ENCODE results near the gene CDC6.

The CDC6 gene

GRCh38 chr17:40306395-40306794, 18.7 kb downstream of the CDC6 start:
- no peak for DNase-seq (ENCODE audit: low read depth)
- TF ChIP-seq CTCF (IDR thresholded peaks at IDR 0.05; ENCODE audit: low read length, missing control alignments), result no peak
- no peak overlapping the region for H3K4me3 ChIP-seq (replicated peaks; ENCODE audit: low read depth, low read length)

GRCh38 chr17:40307001-40307730, 19.5 kb downstream of the CDC6 start:
- TF ChIP-seq CTCF (IDR thresholded peaks at IDR 0.05; ENCODE audit: low read length, missing control alignments), result no peak
- no peak overlapping the region for H3K4me3 ChIP-seq (replicated peaks; ENCODE audit: low read depth, low read length)
- DNase-seq (ENCODE audit: low read depth), result no peak

GRCh38 chr17:40307740-40308239, 20.1 kb downstream of the CDC6 start:
- peak; percentile 51 for DNase-seq (ENCODE audit: low read depth)
- no peak for TF ChIP-seq CTCF (IDR thresholded peaks at IDR 0.05; ENCODE audit: low read length, missing control alignments)
- H3K4me3 ChIP-seq (replicated peaks; ENCODE audit: low read depth, low read length), result no peak overlapping the region

- TF ChIP-seq CTCF (IDR thresholded peaks at IDR 0.05; ENCODE audit: low read length, missing control alignments), result no peak
- DNase-seq (ENCODE audit: low read depth), result peak; percentile 47
- peak within 1 kb of the TSS; percentile 54 for H3K4me3 ChIP-seq (replicated peaks; ENCODE audit: low read depth, low read length)
These were observed 21.6 kb downstream of the CDC6 start, which contains the start of gene RARA for GRCh38 chr17:40309031-40309948. Gene RARA, plus strand, starts transcription at chr17:40309180. Its CDS starts 22,039 bp downstream, at chr17:40331219.

- TF ChIP-seq CTCF (IDR thresholded peaks at IDR 0.05; ENCODE audit: low read length, missing control alignments), result no peak
- H3K4me3 ChIP-seq (replicated peaks; ENCODE audit: low read depth, low read length), result no peak overlapping the region
- no peak for DNase-seq (ENCODE audit: low read depth)
These were observed 22.4 kb downstream of the CDC6 start for GRCh38 chr17:40309949-40310510.

GRCh38 chr17:40310882-40311391, 23.3 kb downstream of the CDC6 start:
- TF ChIP-seq CTCF (IDR thresholded peaks at IDR 0.05; ENCODE audit: low read length, missing control alignments), result no peak
- DNase-seq (ENCODE audit: low read depth), result no peak
- no peak overlapping the region for H3K4me3 ChIP-seq (replicated peaks; ENCODE audit: low read depth, low read length)

All from fibroblast of pulmonary artery (primary cell).